GM12878 (cell line): Measurements from ENCODE around the gene AHNAK2. TPM values are rescaled to one million over a fixed set of nuclear protein-coding genes. Genes with fewer than 3 reads are reported as not detected.

Source experiments
- ATAC-seq: fragments of 200-7000 bp; cut with Tn5 transposase; 3 replicates; pipeline ENCODE4 v1.9.1; 2020; ENCODE audit warnings: mild to moderate bottlenecking, moderate library complexity
- BruUV-seq: library from RNA; stranded (reverse); fragments of 400-500 nt; replicated peaks from 2 replicates; lab custom pipeline; 2021; lab: Mats Ljungman, UMichigan
- CTCF ChIA-PET: fragments of 300-600 bp; sonication (Branson Sonifier 250); formaldehyde crosslinking; extraction: SDS; loops from one replicate; lab custom pipeline; 2021; ENCODE audit warnings: inconsistent platforms; lab: Yijun Ruan, JAX
- POLR2A ChIA-PET: fragments of 350-600 bp; formaldehyde crosslinking; extraction: SDS; loops from one replicate; lab custom pipeline; 2021; ENCODE audit warnings: inconsistent platforms; lab: Charles Lee
- RAD21 ChIA-PET: fragments of 300-600 bp; sonication (Branson Sonifier 250); formaldehyde crosslinking; loops from one replicate; lab custom pipeline; 2023; ENCODE audit warnings: antibody characterized with exemption; ENCODE audit not compliant: unreplicated experiment; lab: Charles Lee
- SMC1A ChIA-PET: fragments of 300-600 bp; sonication (Branson Sonifier 250); formaldehyde crosslinking; loops from one replicate; lab custom pipeline; 2023; ENCODE audit not compliant: unreplicated experiment, uncharacterized antibody; lab: Charles Lee
- DNase-seq: peaks from one replicate; pipeline ENCODE4 v3.0.0-alpha.2; 2011; ENCODE audit warnings: low read depth, low spot score
- FAIRE-seq: peaks from 3 replicates; lab custom pipeline; 2011; peaks lifted over from hg19 to GRCh38; lab: Jason Lieb, UNC
- H2AFZ ChIP-seq: 2 replicates; pipeline ENCODE4 v1.6.0; 2011; ENCODE audit warnings: low read depth, low read length, control low read depth; ENCODE audit not compliant: control insufficient read depth
- H3K27ac ChIP-seq: 2 replicates; pipeline ENCODE4 v1.5.1; 2011; ENCODE audit warnings: control low read depth; ENCODE audit not compliant: control insufficient read depth, insufficient read depth
- H3K27me3 ChIP-seq, 2 experiments: replicated peaks in 1 of 2; 2 replicates each; pipeline versions ENCODE4 v1.6.0 to v1.6.1; 2011; ENCODE audit warnings: low read length in 1 of 2; ENCODE audit not compliant: control insufficient read depth in 2 of 2, insufficient read depth in 2 of 2
- H3K36me3 ChIP-seq, 2 experiments: 2 replicates each; pipeline ENCODE4 v1.5.1; 2011; ENCODE audit warnings: low read length in 1 of 2; ENCODE audit not compliant: control insufficient read depth in 2 of 2, insufficient read depth in 2 of 2
- H3K4me1 ChIP-seq: 2 replicates; pipeline ENCODE4 v1.6.1; 2011; ENCODE audit warnings: mild to moderate bottlenecking, low read length, moderate library complexity, mixed read lengths; ENCODE audit not compliant: control insufficient read depth, insufficient read depth
- H3K4me2 ChIP-seq: 2 replicates; pipeline ENCODE4 v1.6.0; 2011; ENCODE audit warnings: control low read depth; ENCODE audit not compliant: control insufficient read depth, insufficient read depth
- H3K4me3 ChIP-seq: fragments of 200-600 bp; sonication (generic); 2 replicates; pipeline ENCODE4 v1.5.1; 2016
- H3K79me2 ChIP-seq: 2 replicates; pipeline ENCODE4 v1.6.0; 2011; ENCODE audit warnings: low read length; ENCODE audit not compliant: control insufficient read depth, insufficient read depth
- H3K9ac ChIP-seq: 2 replicates; pipeline ENCODE4 v1.8.0; 2011; ENCODE audit warnings: low read length, control low read depth, mixed read lengths; ENCODE audit not compliant: control insufficient read depth, insufficient read depth
- H3K9me3 ChIP-seq: replicated peaks from 3 replicates; pipeline ENCODE4 v1.5.1; 2011; ENCODE audit warnings: mild to moderate bottlenecking, low read length; ENCODE audit not compliant: control insufficient read depth, insufficient read depth
- H4K20me1 ChIP-seq: 2 replicates; pipeline ENCODE4 v1.6.0; 2011; ENCODE audit not compliant: control insufficient read depth, insufficient read depth
- GABPA ChIP-seq: IDR thresholded peaks from 2 replicates; pipeline ENCODE4 v1.6.1; 2014; ENCODE audit warnings: antibody characterized with exemption, low read depth, mild to moderate bottlenecking, inconsistent platforms
- HDAC2 ChIP-seq: fragments of 200-600 bp; sonication (generic); IDR thresholded peaks from 2 replicates; pipeline ENCODE4 v1.6.1; 2017
- IRF4 ChIP-seq: IDR thresholded peaks from 2 replicates; pipeline ENCODE4 v1.6.1; 2011; ENCODE audit warnings: low read depth, low read length
- NFYA ChIP-seq: IDR thresholded peaks from 2 replicates; pipeline ENCODE4 v1.6.1; 2011; ENCODE audit warnings: low read depth, mild to moderate bottlenecking, low read length, improper control_type of control experiment, borderline replicate concordance
- RUNX3 ChIP-seq: IDR thresholded peaks from 2 replicates; pipeline ENCODE4 v1.6.1; 2012; ENCODE audit warnings: low read length, inconsistent platforms
- SUZ12 ChIP-seq: fragments of 200-600 bp; sonication (generic); IDR thresholded peaks from one replicate; pipeline ENCODE4 v1.6.1; 2018; ENCODE audit warnings: antibody characterized with exemption, mild to moderate bottlenecking; ENCODE audit not compliant: unreplicated experiment
- WGBS: methylation state at CpG from one replicate; pipeline ENCODE4 v1.1.6; 2016; ENCODE audit warnings: low lambda C conversion rate; ENCODE audit not compliant: insufficient replicate concordance, insufficient coverage; ENCODE audit errors: missing lambda C conversion rate; 5-methylcytosine and 5-hydroxymethylcytosine counted together
- in situ Hi-C: fragments of 300-500 bp; cut with MboI; formaldehyde crosslinking; loops from 9 replicates; pipeline ENCODE4 v1.14.3; 2018; ENCODE audit warnings: mixed read lengths
- intact Hi-C: fragments of 100-400 bp; cut with micrococcal nuclease; formaldehyde crosslinking; loops from one replicate; pipeline ENCODE4 v1.14.2; 2022; ENCODE audit not compliant: unreplicated experiment
- polyA plus RNA-seq, 11 experiments: library from polyadenylated mRNA; depleted of rRNA in 4 of 11; unstranded in 6 of 11; stranded (reverse) in 5 of 11; fragments of >200 nt; fragmentation: Nextera tagmentation in 4 of 11; fragmentation: Illumina TruSeq in 1 of 11; extraction: Ambion mirVana in 4 of 11; extraction: Trizol in 1 of 11; gene quantifications; 1 replicate in 1 of 11; 2 replicates in 10 of 11; pipeline versions ENCODE4 v1.2.1 to v1.2.3, GENCODE V29; 2011 to 2016; ENCODE audit warnings: inconsistent platforms in 2 of 11, missing spikeins in 2 of 11, low read depth in 1 of 11
- total RNA-seq, 4 experiments: library from RNA; depleted of rRNA in 3 of 4; stranded (reverse); fragments of >200 nt in 3 of 4; fragmentation: Illumina TruSeq in 1 of 4; extraction: Trizol in 1 of 4; gene quantifications; 2 replicates each; pipeline versions ENCODE4 v1.2.1 to v1.2.3, GENCODE V29; 2013 to 2021
- TF ChIP-seq, protein P1 (sequence below): fragments of 450-650 bp; IDR thresholded peaks from 2 replicates; pipeline ENCODE4 v1.6.1; 2017; ENCODE audit warnings: low read depth, mild to moderate bottlenecking, moderate library complexity

The AHNAK2 gene
- total and polyA plus RNA-seq, 10 of the 15 experiments (the other 5 are each of a cell fraction or from before 2014, with no cell fraction given): 0.03 to 0.10 TPM; not detected in 8

DNA sequence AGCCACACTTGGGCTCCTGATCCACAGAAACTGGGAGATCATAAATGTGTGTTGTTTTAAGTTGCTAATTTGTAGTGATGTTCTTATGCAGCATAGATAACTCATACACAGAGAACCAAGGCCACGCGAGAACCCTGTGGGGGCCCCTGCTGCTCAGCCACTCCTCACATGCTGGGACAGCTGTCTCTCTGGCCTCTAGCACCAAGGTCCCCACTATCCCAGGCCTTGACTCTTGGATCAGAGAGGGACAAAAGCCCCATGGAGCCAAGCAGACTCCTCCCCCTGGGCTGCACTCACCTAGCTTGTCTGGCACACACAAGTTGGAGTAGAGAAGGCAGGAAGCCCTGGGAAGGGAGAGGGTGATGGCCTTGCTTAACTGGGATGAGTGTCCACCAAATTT, 42.2 kb downstream of the AHNAK2 start:
- TF ChIP-seq RUNX3 (no peak), NFYA (no peak), GABPA (no peak), HDAC2 (no peak), SUZ12 (no peak), IRF4 (no peak)
- TF ChIP-seq, protein P1, sequence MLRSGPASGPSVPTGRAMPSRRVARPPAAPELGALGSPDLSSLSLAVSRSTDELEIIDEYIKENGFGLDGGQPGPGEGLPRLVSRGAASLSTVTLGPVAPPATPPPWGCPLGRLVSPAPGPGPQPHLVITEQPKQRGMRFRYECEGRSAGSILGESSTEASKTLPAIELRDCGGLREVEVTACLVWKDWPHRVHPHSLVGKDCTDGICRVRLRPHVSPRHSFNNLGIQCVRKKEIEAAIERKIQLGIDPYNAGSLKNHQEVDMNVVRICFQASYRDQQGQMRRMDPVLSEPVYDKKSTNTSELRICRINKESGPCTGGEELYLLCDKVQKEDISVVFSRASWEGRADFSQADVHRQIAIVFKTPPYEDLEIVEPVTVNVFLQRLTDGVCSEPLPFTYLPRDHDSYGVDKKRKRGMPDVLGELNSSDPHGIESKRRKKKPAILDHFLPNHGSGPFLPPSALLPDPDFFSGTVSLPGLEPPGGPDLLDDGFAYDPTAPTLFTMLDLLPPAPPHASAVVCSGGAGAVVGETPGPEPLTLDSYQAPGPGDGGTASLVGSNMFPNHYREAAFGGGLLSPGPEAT: no peak
- H4K20me1 ChIP-seq: no peaks in the 10 kb centered on the region; the same call in 1 of the 2 replicates
- FAIRE-seq (no peak), DNase-seq (no peak), ATAC-seq (no peak)
- H3K9ac ChIP-seq: no peak overlapping the region
- H3K4me3 ChIP-seq: no peak overlapping the region
- ChIA-PET CTCF (interaction anchor here (1.2 to 1.5 kb wide), 2 partner anchors 11 to 104 kb away, joined by 3 read pairs; no protein-coding TSS in a partner anchor), POLR2A (no interaction called here), SMC1A (no interaction called here), RAD21 (no interaction called here)
- no peak overlapping the region for H3K4me2 ChIP-seq
- WGBS: 3% methylated on average over 2 of the region's 2 CpGs
- in situ Hi-C loops (no loop called here), intact Hi-C loops (no loop called here)
- H3K27me3 ChIP-seq: peaks cover 9 to 11% of the 10 kb centered on the region in 2 experiments
- no peak overlapping the region for H2AFZ ChIP-seq
- H3K4me1 ChIP-seq: no peaks in the 10 kb centered on the region
- H3K79me2 ChIP-seq: no peaks in the 10 kb centered on the region
- no peak overlapping the region for H3K27ac ChIP-seq
- no TSS peak for BruUV-seq
- no peaks in the 10 kb centered on the region for H3K36me3 ChIP-seq
- no peaks in the 10 kb centered on the region for H3K9me3 ChIP-seq
